Measurements from ENCODE around the gene VAT1L.
A peak's percentile ranks its signal among the peaks of the same experiment; 100 is the strongest.
"Not testable (repeated sequence)": the region's sequence is repeated elsewhere in the genome, so short reads cannot be mapped to it uniquely, and the experiment has no call there.

Gene VAT1L

DNA sequence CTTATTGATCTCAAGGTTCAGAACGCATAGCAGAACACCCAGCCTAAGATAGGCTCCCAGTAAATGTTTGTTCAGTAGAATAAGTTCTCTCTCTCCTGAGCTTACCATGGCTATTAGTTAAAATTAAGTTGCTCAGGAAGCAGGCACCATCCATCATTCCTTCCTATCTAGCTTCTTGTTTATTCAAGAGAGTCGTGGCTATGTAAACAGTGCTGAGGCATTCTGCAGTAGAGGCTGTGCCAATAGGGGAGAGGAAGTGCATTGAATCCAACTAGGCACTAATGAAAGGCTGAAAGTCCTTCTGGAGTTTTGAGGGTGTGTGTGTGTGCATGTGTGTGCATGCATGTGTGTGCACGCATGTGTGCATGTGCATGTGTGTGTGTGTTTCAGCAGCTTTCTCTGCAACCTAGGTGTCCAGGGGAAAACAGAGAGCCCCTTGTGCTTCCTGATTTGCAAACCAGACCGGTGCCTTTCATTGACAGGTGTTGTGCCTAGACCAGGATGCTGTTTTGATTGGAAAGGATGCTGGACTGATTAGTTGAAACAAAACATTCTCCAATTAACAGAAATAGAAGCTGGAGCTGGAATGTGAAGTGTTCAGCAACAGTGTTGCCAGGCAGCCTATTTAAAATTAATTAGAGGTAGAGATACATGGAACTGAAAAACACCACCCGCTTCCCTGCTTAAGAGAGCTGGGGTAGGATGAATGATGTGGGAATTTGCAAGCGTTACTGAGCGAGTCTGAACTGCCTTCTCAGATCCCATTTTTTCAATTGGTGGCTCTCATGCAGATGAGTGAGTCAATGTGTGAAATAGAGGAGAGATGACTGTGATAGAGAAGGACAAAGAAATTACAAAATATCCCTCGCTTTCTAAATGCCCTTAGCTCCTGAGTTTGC lies 130.7 kb downstream of the VAT1L start:
- no peak for DNase-seq

DNA sequence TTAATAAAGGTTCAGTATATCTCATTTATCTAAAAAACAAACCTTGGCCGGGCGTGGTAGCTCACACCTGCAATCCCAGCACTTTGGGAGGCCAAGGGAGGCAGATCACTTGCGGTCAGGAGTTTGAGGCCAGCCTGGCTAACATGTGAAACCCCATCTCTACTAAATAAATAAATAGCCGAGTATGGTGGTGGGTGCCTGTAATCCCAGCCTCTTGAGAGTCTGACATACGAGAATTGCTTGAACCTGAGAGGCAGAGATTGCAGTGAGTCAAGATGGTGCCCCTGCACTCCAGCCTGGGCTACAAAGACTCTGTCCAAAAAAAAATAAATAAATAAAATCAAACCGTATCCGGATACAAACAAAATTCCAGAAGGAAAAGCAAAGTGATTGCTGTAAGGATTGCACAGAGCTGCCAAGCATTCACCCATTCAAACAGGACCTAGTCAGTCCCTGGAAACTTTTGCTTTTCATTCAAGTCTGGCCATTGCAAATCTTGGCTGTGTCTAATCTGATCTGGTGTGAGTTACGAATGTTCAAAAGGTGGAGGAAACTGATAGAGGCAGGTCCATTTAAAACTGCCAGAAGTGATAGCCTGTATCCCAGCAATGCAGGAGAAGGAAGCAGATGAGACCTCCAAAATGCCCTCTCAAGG lies 131.5 kb downstream of the VAT1L start:
- DNase-seq = no peak

DNA sequence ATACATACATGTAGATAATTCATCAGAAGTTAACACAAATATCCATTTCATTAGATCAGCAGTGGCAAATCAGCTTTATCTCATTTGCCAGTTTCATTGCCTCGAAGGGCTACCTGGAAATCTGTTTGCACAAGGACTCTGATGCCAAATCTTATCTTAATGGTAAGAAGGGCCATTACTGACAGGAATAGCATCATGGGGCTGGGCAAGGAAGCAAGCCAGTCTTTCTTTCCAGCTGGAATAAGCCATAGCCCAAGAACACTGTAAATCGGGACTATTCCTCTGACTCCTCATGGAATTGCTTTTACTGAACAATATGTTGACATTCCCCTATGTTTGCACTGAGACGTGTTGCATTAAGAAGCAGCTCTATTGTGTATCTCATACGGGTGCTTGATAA lies 132.6 kb downstream of the VAT1L start:
- DNase-seq = no peak

DNA sequence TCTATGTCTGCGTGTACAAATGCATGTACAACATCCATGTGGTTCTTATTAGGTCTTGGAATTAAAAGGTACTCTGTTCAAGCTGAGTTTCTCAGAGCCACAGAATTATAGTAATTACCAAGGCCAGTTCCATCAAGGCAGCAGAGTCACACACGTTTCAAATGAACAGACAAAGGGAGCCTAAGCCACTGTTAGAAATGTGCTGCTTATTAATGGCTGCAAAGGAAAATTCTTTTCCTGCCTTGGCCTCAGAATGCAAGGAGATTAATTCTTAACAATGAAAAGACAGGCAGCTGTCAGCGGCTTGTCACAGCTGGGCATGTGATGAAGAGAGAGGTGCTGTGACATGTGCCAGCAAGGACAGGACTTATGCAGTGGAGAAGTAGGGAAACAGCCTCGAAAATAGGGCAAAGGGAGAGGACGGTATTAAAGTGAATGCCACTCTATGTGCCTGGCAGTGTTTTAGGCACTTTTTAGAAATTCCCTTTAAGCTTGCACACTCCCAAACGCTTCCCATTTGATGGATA lies 133.9 kb downstream of the VAT1L start:
- DNase-seq = no peak

DNA sequence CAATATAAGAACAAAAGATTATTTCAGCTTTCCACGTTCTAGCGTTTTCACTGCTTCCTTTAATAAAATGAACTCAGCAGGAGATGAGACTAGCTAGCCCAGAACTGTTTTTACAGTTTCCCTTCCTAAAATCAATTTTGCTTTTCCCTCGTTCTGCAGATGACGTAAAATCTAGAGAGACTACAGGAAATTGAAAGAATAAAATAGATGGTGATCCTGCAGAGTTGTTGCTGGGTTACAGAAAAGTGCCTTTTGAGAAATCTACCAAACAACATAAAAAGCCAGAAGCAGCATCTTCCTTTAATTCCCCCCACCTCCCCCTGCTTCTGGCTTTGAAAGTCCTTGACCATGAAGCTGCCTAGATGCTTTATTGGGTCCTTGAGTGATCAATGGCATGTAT lies 137.2 kb downstream of the VAT1L start:
- DNase-seq = no peak

DNA sequence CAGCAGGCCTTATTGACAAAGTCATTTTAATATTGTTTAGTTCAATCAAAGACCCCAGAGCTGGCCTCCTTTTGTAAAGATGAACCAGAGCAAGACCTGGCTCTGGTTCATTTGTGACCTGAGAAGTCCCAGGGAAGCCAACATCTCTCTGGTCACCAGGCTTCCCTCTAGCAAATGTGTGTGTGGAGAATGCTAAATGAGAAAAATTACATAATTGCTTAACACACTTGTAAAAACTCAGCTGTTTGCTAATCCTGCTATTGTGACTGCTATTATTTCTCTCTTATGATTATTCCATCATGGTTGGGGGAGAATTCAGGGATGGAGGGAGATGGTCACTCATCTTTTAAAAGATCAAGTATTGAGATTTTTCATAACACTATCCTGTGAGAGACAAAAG lies 139.7 kb downstream of the VAT1L start:
- no peak for DNase-seq

DNA sequence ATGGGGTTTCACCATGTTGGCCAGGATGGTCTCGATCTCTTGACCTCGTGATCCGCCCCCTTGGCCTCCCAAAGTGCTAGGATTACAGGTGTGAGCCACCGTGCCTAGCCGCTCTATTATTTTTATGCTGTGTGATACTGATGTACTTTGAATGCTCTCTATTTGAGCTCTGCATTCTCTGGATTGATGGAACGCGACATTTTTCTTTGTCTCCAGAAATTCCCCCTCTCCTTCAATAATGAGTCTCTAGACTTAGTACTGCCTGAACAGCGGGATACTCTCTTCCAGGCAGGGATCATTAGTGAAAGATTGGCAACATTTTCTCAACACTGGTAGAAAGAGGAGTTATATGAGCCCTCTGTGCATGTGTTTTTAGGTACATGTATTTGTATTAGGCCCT lies 140.6 kb downstream of the VAT1L start:
- DNase-seq = no peak

DNA sequence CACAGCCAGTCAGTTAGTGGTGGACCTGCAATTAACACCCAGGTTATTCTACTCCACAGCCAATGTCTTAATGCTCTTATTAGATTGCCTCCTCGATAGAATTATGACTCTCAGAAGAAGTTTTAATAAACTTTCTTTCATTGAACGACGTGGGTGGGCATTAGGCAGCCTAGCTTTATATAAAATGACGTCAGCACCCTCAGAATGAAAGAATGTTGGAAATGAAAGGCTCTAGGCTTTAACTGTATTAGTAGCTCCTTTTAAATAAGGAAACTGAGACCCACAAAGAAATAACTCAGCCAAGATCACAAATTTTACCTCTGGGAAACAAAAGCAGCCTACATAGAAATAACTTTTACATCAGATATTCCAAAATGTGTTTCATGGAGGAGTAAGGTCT lies 142.7 kb downstream of the VAT1L start:
- DNase-seq = no peak

DNA sequence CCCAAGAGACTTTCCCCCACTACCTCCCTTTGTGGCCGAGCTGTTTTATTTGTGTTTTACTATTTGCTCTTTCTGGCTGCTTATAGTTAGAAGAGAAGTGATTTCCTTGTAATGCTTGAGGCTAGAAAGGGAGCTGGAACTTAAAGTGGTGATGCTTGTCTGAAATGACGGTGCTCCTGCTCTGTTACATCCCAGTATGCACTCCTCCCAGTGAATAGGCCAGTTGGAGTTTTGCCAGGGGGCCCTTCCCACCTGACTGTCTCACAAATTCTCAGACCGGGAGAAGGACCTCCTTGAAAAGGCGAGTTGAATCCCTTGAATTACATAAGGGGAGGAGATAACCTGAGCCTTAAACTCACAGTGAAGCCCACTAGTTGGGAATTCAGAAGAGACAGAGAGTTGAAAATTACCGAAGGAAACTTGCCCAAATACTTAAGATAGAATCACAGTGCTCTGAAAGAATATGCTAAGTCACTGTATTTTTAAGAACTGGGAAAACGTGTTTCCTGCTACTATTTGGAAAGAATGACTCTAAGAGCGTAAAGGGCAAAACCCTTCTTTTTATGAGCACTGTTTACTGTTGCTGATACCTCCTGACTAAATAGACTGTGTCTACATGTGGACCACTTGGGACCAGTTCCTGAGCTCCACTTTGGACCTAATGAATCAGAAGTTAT lies 149.2 kb downstream of the VAT1L start:
- DNase-seq = no peak

DNA sequence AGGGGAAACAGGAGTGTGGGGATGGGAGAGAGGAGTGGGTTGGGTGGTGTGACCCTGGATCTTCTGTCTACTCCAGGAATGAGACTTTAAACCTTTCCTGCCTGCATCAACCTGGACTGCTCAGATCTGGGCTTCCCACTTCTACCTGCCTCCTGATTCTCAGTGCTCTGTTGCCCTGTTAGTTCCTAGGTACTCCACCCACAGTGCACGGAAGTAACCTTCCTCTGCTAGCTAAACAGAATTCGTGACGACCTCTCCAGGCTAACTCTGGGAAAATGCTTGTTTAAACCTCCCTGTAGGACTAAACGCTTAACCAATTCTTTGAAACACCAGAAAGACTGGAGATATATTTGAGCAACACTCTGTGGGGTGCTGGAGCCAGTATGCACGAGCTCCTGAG lies 150.5 kb downstream of the VAT1L start:
- no peak for DNase-seq

DNA sequence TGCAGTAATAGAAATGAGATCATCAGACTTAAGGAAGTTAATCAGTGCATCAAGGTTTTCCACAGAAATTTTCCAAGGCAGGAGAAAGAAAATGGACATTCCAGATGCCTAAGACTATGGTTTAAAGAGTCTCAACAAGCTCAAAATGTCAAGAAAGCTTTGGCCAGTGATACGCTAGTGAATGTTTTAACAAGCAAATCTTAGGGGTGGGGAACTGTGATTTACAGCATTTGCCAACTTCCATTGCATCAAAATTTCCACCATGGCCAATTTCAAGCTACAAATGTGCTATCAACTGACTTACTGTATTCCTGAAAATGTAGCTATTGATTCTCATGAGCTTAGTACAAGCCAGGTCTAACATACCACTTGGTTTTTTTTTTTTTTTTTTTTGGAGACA lies 151.6 kb downstream of the VAT1L start:
- DNase-seq = no peak

DNA sequence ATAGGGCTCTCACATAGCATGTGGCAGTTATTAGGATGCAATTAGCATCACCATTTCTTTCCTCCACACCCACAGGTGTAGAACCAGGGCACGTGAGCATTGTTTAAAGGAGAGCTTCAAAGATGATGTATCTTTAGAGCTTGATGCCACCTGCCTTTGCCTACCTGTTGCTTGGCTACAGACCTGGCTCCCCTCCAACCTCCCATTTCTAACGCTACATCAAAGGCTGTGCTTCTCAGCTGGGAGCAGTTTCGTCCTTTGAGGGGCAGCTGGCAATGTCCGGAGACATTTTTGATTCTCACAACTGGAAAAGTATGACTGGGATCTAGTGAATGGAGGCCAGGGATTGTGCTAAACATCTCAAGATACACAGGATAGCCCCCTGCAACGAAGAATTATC lies 155.4 kb downstream of the VAT1L start:
- DNase-seq = no peak

DNA sequence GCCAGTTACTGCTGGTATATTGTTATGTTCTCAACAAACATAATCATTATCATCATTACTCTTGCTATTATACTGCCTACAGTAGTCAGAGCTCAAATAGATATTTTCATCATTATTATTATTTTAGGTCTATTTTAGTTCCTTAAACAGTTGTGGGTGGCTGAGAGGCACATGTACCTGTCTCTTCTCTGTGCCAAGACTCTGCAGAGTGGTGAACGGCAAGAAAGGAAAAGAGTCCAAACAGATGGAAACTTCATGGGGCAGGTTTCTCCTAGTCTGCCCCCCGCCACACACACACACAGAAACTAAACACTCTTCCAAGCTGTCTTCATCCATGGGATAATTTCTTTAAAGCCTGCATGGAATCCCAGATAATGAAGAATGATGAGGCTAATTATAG lies 156.3 kb downstream of the VAT1L start:
- DNase-seq = no peak

DNA sequence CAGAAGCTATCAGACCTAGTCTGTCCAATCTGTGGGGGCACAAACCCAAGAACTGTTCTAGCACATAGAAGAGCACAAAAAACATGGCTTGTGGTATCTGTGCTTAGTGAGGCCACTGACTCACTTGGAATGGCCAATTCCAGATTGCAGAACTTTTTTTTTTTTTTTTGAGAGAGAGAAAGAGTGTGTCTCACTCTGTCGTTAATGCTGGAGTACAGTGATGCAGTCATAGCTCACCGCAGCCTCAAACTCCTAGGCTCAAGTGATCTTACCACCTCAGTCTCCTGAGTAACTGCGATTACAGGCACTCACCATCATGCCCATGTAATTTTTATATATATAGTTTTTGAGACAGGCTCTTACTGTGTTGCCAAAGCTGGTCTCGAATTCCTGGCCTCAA lies 156.8 kb downstream of the VAT1L start:
- DNase-seq = no peak

DNA sequence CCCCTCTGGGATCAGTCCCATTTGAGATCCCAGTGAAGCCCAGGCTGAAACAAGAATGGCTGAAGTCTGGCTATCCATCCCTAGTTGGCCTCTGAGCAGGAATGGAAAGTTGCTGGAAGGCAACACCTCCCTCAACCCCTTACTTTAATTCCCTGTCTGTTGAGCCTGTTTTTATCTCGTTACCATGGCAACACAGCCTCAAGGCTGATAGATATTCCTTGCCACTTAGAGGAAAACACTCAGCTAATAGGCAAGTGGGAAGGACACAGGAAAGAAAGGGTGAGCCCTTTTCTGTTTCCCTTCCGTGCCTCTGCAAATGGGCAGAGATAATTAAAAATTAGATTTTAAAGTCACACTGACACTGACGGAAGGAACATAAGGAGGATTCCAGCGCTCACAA lies 158.5 kb downstream of the VAT1L start:
- DNase-seq = no peak

DNA sequence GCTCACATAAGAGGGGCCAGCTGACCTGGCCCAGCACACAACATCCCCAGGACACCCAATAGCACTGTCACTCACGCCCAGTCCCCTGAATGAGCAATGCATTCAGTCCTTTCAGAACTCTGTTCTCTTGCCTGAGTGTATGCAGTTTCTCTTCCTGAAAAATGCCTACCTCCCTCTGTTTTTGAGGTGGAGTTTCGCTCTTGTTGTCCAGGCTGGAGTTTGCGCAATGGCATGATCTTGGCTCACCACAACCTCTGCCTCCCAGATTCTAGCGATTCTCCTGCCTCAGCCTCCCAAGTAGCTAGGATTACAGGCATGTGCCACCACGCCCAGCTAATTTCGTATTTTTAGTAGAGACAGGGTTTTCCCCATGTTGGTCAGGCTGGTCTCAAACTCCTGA lies 159.2 kb downstream of the VAT1L start:
- DNase-seq = not testable (repeated sequence)

DNA sequence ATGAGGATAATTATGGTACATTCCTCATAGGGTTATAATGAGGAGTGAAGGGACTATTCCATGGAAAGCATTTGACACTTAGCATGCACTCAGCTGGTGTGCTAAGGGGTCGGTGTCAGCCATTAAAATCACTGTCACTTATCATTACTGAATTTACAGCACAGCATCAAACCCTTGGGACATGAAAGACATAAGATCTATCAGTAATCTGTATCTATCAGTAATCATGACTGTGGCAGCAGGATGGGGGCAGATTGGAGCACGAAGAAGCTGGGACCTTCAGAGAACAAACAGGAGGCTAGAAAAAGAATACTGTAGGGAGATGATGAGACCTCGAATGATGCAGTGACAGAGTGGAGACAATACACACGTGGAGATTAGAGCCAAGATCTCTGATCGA lies 160.5 kb downstream of the VAT1L start:
- no peak for DNase-seq

DNA sequence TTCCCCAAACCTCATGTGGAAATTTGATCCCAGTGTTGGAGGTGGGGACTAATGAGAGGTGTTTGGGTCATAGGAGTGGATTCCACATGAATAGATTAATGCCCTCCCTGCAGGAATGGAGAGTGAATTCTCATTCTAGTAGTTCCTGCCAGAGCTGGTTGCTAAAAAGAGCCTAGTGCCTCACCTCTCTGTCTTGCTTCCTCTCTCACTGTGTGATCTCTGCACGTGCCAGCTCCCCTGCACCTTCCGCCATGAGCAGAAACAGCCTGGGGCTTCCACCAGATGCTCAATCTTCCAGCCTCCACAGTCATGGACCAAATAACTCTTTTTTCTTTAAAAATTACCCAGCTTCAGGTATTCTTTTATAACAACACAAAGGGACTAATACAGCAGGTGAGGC lies 161.1 kb downstream of the VAT1L start:
- no peak for DNase-seq

DNA sequence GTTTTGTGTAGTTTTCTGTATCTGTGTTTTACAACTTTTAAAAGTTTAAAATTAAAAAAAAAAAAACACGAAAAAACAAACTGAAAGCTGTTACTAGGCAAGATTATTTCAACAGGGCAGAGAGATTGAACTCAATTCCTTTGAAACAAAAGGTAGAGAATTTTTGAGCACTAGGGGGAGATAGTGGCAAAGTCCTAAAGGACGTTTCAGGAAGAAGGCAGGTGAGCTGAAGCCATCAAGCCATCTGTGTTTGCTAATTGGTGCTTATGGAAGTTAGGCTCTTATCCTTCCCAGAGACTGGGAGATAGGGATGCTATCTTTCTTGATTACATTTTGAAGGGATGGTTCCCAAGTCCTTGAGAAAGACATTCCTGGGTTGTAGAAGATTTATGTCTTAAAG lies 163.4 kb downstream of the VAT1L start:
- peak; percentile 10 for DNase-seq

DNA sequence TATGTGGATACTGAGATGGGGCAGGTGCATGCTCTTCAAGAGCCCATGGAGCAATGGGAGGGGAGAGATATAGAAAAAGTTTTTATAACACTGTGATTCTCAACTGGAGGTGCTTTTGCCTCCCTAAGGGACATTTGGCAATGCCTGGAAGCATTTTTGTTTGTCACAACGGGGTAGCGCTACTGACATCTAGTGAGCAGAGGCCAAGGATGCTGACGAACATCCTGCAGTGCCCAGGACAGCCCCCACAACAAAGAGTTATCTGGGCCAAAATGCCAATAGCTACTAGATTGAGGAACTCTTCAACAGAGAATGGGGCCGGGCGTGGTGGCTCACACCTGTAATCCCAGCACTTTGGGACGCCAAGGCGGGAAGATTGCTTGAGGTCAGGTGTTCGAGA lies 166.8 kb downstream of the VAT1L start:
- DNase-seq = no peak

DNA sequence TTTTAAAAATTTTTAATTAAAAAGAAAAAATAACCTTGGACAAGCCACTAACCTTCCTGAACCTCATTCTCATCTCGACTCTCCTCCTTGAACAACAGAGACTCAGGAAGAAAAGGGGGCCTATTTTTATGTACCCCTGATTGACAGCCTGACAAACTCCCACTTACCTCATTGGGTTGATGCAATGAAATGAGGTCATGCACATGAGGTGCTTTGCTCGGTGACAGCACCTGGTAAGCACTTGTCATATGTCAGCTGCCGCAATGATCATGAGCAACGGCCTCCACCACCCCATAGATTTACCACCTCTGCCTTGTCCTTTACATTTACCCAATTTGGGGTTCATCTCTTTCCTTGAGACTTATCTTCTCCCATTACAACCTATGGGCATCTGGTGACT lies 167.9 kb downstream of the VAT1L start:
- DNase-seq = no peak

DNA sequence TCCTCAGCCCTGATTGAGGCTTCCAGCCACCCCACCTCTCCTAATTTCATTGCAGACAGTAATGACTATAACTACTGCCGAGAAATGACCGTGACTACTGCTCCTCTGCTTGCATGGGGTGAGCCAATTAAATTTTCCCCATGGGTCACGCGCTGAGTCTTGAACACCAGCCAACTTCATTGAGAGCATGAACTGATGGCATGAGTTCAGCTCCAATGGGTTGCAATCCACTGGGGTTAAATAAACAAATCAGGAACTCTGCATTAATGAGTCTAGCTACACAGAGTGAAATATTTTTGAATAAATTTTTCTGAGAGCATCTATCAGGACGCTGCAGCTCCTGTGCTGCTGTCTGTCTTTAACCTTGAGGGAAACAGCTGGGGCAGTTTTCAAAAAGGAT lies 172.4 kb downstream of the VAT1L start:
- no peak for DNase-seq

DNA sequence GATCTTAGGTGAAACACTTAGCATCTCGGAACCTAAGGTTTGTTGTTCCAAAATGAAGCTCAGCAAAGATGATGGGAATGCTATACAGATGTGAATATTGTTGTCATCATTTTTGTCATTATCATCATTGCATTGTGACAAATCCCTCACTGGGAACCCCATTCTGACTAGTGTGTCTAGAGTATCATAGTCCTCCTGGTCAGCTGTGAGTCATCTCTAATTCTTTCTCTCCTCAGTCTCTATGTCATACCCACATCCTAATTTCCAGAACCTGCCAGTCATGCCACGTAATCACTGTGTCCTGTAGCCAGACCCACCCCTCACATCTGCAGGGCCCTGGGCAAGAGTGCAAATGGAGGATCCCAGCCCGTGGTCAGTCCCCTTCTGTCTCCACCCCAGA lies 173.4 kb downstream of the VAT1L start:
- no peak for DNase-seq

DNA sequence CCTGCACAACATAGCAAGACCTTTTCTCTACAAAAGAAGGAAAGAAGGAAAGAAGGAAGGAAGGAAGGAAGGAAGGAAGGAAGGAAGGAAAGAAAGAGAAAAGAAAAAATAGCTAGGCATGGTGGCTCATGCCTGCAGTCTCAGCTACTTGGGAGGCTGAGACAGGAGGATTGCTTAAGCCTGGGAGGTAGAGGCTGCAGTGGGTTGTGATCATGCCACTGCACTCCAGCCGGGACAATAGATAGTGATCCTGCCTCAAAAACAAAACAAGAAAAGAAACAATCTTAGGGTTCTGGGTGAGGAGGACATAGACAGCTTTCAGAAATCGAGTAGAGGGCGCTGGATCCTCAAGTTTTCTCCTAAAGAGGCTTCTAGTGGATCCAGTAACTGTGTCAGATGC lies 174.3 kb downstream of the VAT1L start:
- DNase-seq = no peak

All from activated CD4-positive, alpha-beta T cell treated with anti-CD3 and anti-CD28 coated beads, Interleukin-10, Interleukin-2, amounts not matched to agents 100 ng/mL and 50 ng/mL, durations not matched to agents 16 hours and 8 hours (primary cell).